HEK293 (cell line): ENCODE measurements around the gene PSMF1.

Experiments used
- CTCF ChIA-PET: fragments of 350-600 bp; formaldehyde crosslinking; extraction: SDS; loops from one replicate; lab custom pipeline; 2021; ENCODE audit warnings: antibody characterized with exemption; lab: Yijun Ruan, JAX
- POLR2A ChIA-PET: fragments of 300-600 bp; formaldehyde crosslinking; extraction: SDS; loops from one replicate; lab custom pipeline; 2020; ENCODE audit warnings: antibody characterized with exemption, inconsistent platforms; lab: Yijun Ruan, JAX
- H3K27ac ChIP-seq: fragments of 200-500 bp; sonication (Bioruptor generic); 2 replicates; pipeline ENCODE4 v1.5.1; 2014; ENCODE audit warnings: low read depth, low read length, control low read depth, inconsistent platforms; ENCODE audit errors: extremely low read depth
- H3K36me3 ChIP-seq, 2 experiments: fragments of 200-500 bp in 1 of 2; sonication (Bioruptor generic) in 1 of 2; 1 replicate in 1 of 2; 2 replicates in 1 of 2; pipeline ENCODE4 v1.5.1; 2014 to 2017; ENCODE audit warnings: inconsistent platforms in 2 of 2, low read length in 2 of 2; ENCODE audit not compliant: control insufficient read depth in 2 of 2, insufficient read depth in 1 of 2
- H3K4me1 ChIP-seq: fragments of 200-500 bp; sonication (Bioruptor generic); 2 replicates; pipeline ENCODE4 v1.5.1; 2014; ENCODE audit warnings: mild to moderate bottlenecking, low read length, inconsistent platforms; ENCODE audit not compliant: control insufficient read depth, insufficient read depth
- H3K4me3 ChIP-seq: 2 replicates; pipeline ENCODE4 v1.5.1; 2011; ENCODE audit warnings: low read depth, mild to moderate bottlenecking, control low read depth, low read length, moderate library complexity
- H3K9me3 ChIP-seq: fragments of 200-500 bp; sonication (Bioruptor generic); 2 replicates; pipeline ENCODE4 v1.5.1; 2014; ENCODE audit warnings: low read depth, low read length, inconsistent platforms; ENCODE audit not compliant: control insufficient read depth, insufficient read depth
- AEBP2 ChIP-seq: fragments of 450-650 bp; formaldehyde crosslinking; IDR thresholded peaks from 2 replicates; pipeline ENCODE4 v1.5.1; 2016; ENCODE audit warnings: missing biosample characterization, missing genetic modification characterization, borderline replicate concordance
- ELK4 ChIP-seq: IDR thresholded peaks from 2 replicates; pipeline ENCODE4 v1.6.1; 2011; ENCODE audit warnings: mild to moderate bottlenecking, low read depth, low read length, borderline replicate concordance
- FEZF1 ChIP-seq: fragments of 450-650 bp; formaldehyde crosslinking; IDR thresholded peaks from 2 replicates; pipeline ENCODE4 v1.5.1; 2016; ENCODE audit warnings: missing biosample characterization, missing genetic modification characterization
- GLIS1 ChIP-seq: fragments of 450-650 bp; formaldehyde crosslinking; IDR thresholded peaks from 2 replicates; pipeline ENCODE4 v1.5.1; 2016; ENCODE audit warnings: missing biosample characterization, missing genetic modification characterization
- PBX3 ChIP-seq: sonication (generic); formaldehyde crosslinking; IDR thresholded peaks from 2 replicates; pipeline ENCODE4 v1.8.1; 2022; ENCODE audit warnings: mild to moderate bottlenecking, moderate library complexity, missing genetic modification reagents
- ZBTB21 ChIP-seq: fragments of 450-650 bp; formaldehyde crosslinking; IDR thresholded peaks from 2 replicates; pipeline ENCODE4 v1.5.1; 2017; ENCODE audit warnings: missing biosample characterization, missing genetic modification characterization
- ZNF132 ChIP-seq: fragments of 450-650 bp; formaldehyde crosslinking; IDR thresholded peaks from 2 replicates; pipeline ENCODE4 v1.5.1; 2017; ENCODE audit warnings: missing biosample characterization, missing genetic modification characterization, borderline replicate concordance
- ZNF16 ChIP-seq: fragments of 450-650 bp; formaldehyde crosslinking; IDR thresholded peaks from 2 replicates; pipeline ENCODE4 v1.5.1; 2016; ENCODE audit warnings: low read depth, missing biosample characterization, missing genetic modification characterization
- ZNF211 ChIP-seq: fragments of 450-650 bp; formaldehyde crosslinking; IDR thresholded peaks from 2 replicates; pipeline ENCODE4 v1.5.1; 2016; ENCODE audit warnings: low read depth, missing biosample characterization, missing genetic modification characterization
- ZNF221 ChIP-seq: fragments of 450-650 bp; formaldehyde crosslinking; IDR thresholded peaks from 2 replicates; pipeline ENCODE4 v1.5.1; 2017; ENCODE audit warnings: missing biosample characterization, missing genetic modification characterization, borderline replicate concordance
- ZNF302 ChIP-seq: fragments of 450-650 bp; formaldehyde crosslinking; IDR thresholded peaks from 2 replicates; pipeline ENCODE4 v1.5.1; 2016; ENCODE audit warnings: missing biosample characterization, missing genetic modification characterization, low read depth
- ZNF350 ChIP-seq: fragments of 450-650 bp; formaldehyde crosslinking; IDR thresholded peaks from 2 replicates; pipeline ENCODE4 v1.5.0; 2017; ENCODE audit warnings: missing biosample characterization, mild to moderate bottlenecking, missing genetic modification characterization
- ZNF391 ChIP-seq: fragments of 450-650 bp; formaldehyde crosslinking; IDR thresholded peaks from 2 replicates; pipeline ENCODE4 v1.5.1; 2016; ENCODE audit warnings: low read depth, missing biosample characterization, missing genetic modification characterization, borderline replicate concordance
- ZNF394 ChIP-seq: fragments of 450-650 bp; formaldehyde crosslinking; IDR thresholded peaks from 2 replicates; pipeline ENCODE4 v1.5.1; 2016; ENCODE audit warnings: missing biosample characterization, missing genetic modification characterization, mild to moderate bottlenecking, moderate library complexity, borderline replicate concordance
- ZNF416 ChIP-seq: fragments of 450-650 bp; formaldehyde crosslinking; IDR thresholded peaks from 2 replicates; pipeline ENCODE4 v1.5.1; 2016; ENCODE audit warnings: missing biosample characterization, missing genetic modification characterization
- ZNF426 ChIP-seq: fragments of 450-650 bp; formaldehyde crosslinking; IDR thresholded peaks from 2 replicates; pipeline ENCODE4 v1.5.1; 2017; ENCODE audit warnings: missing biosample characterization, missing genetic modification characterization, mild to moderate bottlenecking, inconsistent platforms, moderate library complexity
- ZNF560 ChIP-seq: fragments of 450-650 bp; formaldehyde crosslinking; IDR thresholded peaks from 2 replicates; pipeline ENCODE4 v1.5.1; 2017; ENCODE audit warnings: missing biosample characterization, missing genetic modification characterization, borderline replicate concordance
- ZNF623 ChIP-seq: fragments of 450-650 bp; formaldehyde crosslinking; IDR thresholded peaks from 2 replicates; pipeline ENCODE4 v1.5.1; 2016; ENCODE audit warnings: missing biosample characterization, missing genetic modification characterization
- ZNF626 ChIP-seq: fragments of 450-650 bp; sonication (Bioruptor Pico); formaldehyde crosslinking; IDR thresholded peaks from 2 replicates; pipeline ENCODE4 v1.5.1; 2018; ENCODE audit warnings: missing biosample characterization, missing genetic modification characterization, inconsistent platforms
- ZNF791 ChIP-seq: fragments of 450-650 bp; formaldehyde crosslinking; IDR thresholded peaks from 2 replicates; pipeline ENCODE4 v1.5.1; 2016; ENCODE audit warnings: missing biosample characterization, missing genetic modification characterization
- ZXDB ChIP-seq: fragments of 450-650 bp; formaldehyde crosslinking; IDR thresholded peaks from 2 replicates; pipeline ENCODE4 v1.5.1; 2016; ENCODE audit warnings: missing biosample characterization, missing genetic modification characterization
- TF ChIP-seq, protein P1 (sequence below): fragments of 450-650 bp; formaldehyde crosslinking; IDR thresholded peaks from 2 replicates; pipeline ENCODE4 v1.5.1; 2017; ENCODE audit warnings: missing biosample characterization, mild to moderate bottlenecking, missing genetic modification characterization, moderate library complexity
- TF ChIP-seq, protein P2 (sequence below): fragments of 450-650 bp; formaldehyde crosslinking; IDR thresholded peaks from 2 replicates; pipeline ENCODE4 v1.5.1; 2016; ENCODE audit warnings: missing biosample characterization, missing genetic modification characterization, borderline replicate concordance

PSMF1 gene

GRCh38 chr20:1198751-1199150 lies 80.3 kb downstream of the PSMF1 start (continued):
- TF ChIP-seq, protein P1, sequence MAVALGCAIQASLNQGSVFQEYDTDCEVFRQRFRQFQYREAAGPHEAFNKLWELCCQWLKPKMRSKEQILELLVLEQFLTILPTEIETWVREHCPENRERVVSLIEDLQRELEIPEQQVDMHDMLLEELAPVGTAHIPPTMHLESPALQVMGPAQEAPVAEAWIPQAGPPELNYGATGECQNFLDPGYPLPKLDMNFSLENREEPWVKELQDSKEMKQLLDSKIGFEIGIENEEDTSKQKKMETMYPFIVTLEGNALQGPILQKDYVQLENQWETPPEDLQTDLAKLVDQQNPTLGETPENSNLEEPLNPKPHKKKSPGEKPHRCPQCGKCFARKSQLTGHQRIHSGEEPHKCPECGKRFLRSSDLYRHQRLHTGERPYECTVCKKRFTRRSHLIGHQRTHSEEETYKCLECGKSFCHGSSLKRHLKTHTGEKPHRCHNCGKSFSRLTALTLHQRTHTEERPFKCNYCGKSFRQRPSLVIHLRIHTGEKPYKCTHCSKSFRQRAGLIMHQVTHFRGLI (tag by site-specific recombination): no peak
- TF ChIP-seq ZNF211 (tag by site-specific recombination) (no peak), ZNF132 (tag by site-specific recombination) (no peak)

- TF ChIP-seq ZNF623: no peak
- TF ChIP-seq FEZF1: no peak
- TF ChIP-seq ZNF416 (tag by site-specific recombination): no peak
- no peak for TF ChIP-seq ZNF221
- TF ChIP-seq, protein P2, sequence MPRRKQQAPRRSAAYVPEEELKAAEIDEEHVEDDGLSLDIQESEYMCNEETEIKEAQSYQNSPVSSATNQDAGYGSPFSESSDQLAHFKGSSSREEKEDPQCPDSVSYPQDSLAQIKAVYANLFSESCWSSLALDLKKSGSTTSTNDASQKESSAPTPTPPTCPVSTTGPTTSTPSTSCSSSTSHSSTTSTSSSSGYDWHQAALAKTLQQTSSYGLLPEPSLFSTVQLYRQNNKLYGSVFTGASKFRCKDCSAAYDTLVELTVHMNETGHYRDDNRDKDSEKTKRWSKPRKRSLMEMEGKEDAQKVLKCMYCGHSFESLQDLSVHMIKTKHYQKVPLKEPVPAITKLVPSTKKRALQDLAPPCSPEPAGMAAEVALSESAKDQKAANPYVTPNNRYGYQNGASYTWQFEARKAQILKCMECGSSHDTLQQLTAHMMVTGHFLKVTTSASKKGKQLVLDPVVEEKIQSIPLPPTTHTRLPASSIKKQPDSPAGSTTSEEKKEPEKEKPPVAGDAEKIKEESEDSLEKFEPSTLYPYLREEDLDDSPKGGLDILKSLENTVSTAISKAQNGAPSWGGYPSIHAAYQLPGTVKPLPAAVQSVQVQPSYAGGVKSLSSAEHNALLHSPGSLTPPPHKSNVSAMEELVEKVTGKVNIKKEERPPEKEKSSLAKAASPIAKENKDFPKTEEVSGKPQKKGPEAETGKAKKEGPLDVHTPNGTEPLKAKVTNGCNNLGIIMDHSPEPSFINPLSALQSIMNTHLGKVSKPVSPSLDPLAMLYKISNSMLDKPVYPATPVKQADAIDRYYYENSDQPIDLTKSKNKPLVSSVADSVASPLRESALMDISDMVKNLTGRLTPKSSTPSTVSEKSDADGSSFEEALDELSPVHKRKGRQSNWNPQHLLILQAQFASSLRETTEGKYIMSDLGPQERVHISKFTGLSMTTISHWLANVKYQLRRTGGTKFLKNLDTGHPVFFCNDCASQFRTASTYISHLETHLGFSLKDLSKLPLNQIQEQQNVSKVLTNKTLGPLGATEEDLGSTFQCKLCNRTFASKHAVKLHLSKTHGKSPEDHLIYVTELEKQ: no peak
- TF ChIP-seq ZNF394 (tag by site-specific recombination): no peak
- TF ChIP-seq ZNF426 (tag by site-specific recombination): no peak
- TF ChIP-seq ZNF560: no peak
- TF ChIP-seq ZNF626 (tag by site-specific recombination): no peak
- TF ChIP-seq AEBP2 (tag by site-specific recombination): no peak
- TF ChIP-seq ELK4: no peak
- TF ChIP-seq ZNF791 (tag by site-specific recombination): no peak
- no peak for TF ChIP-seq ZBTB21
- no peak for TF ChIP-seq ZNF350 (tag by site-specific recombination)
- TF ChIP-seq ZNF16: no peak
- no peak for TF ChIP-seq ZNF302
- TF ChIP-seq PBX3 (CRISPR knock-in tag): no peak
- no peak for TF ChIP-seq ZNF391 (tag by site-specific recombination)
- TF ChIP-seq ZXDB (tag by site-specific recombination): no peak
- no peak for TF ChIP-seq GLIS1 (tag by site-specific recombination)
- no peak overlapping the region for H3K27ac ChIP-seq
- no peak overlapping the region for H3K4me3 ChIP-seq
- H3K36me3 ChIP-seq: no peaks in the 10 kb centered on the region
- H3K9me3 ChIP-seq: no peaks in the 10 kb centered on the region
- ChIA-PET POLR2A (no interaction called here), CTCF (interaction anchor here (1.1 to 1.8 kb wide), 2 partner anchors 13 to 304 kb away, joined by 3 to 4 read pairs; no protein-coding TSS in a partner anchor)
- H3K4me1 ChIP-seq: no peaks in the 10 kb centered on the region
Observed at GRCh38 chr20:1199212-1199873, 80.9 kb downstream of the PSMF1 start.
